Ramos (cell line): ENCODE measurements around the gene KANK4.

ENCODE experiments used
- in situ Hi-C: fragments of 300-500 bp; cut with MboI; formaldehyde crosslinking; loops from one replicate; pipeline ENCODE4 v1.14.3; 2022; ENCODE audit warnings: low sequenced_read_pairs; ENCODE audit not compliant: unreplicated experiment

KANK4 gene

GRCh38 chr1:62337706-62338631 is 18.7 kb upstream of the KANK4 start:
- in situ Hi-C loops = no loop called here

DNA sequence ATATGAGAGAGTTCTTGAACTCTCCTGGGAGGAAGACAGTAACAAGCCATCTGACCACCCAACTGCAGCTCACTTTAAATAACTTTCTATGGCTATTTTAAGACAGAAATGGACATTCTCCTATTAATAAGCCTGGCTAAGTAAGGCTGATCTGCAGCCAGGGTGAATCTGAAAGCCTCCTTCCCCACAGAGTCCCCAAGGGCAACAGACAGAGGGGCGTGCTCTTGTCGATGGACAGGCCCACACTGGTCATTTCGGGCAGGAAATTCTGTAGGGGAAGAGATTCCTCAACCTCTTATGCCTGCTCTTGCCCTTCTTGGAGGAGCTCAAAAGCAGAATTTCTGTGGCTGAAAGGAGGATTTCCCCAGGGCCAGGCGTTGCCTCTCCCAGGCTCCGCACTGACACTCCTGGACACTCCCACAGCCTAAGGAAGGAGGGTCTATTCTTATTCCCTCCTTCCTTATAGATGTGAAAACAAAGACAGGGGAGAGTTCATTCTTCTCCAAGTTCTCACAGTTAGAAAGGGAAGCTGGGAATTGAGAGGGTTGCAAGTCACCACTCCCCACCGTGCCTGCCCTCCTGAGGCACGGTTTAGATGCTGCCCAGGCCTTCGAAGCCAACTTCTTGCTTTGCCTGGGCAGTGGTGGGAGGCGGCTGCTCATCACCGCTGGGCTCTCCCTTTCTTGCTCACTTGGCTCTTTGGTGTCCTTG is 17.9 kb upstream of the KANK4 start:
- in situ Hi-C loops = no loop called here

GRCh38 chr1:62336638-62336994 is 17.4 kb upstream of the KANK4 start:
- in situ Hi-C loops = no loop called here

- in situ Hi-C loops = no loop called here
Observed at GRCh38 chr1:62335656-62336055, 16.4 kb upstream of the KANK4 start.

- in situ Hi-C loops = no loop called here
Observed at GRCh38 chr1:62334434-62334985, 15.3 kb upstream of the KANK4 start.

GRCh38 chr1:62333441-62333840 is 14.2 kb upstream of the KANK4 start:
- in situ Hi-C loops = no loop called here

DNA sequence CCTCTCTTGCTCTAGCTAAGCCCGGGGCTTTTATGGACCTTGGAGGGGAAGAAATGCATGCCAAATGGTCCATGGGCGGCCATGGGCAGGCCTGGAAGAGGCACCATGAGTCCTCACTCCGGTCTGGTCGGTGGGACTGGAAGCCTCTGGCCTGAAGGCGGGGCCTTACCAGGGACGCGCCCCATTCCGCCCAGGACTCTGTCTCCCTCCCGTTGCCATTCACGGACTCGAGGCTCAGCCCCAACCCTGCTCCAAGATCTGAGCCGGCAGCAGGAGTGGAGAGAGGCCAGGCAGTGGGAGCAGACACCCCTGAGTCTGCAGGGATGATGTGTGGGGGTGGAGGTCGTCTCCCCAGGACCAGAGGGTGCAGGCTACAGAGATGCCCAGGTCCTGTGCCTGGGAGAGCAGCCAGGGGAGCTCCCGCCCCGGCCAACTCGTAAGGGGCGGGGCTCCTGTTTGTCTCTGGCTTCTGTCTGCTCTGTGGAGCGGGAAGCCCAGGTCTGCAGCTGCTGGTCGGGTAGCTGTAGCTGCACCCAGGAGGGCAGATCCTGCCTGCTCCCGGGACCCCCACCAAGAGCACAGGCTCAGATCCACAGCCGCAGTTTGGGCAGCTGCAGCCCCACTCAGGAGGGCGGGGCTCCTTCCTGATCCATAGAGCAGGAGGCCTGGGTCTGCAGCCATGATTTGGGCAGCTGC is 8.3 kb upstream of the KANK4 start:
- in situ Hi-C loops = no loop called here

DNA sequence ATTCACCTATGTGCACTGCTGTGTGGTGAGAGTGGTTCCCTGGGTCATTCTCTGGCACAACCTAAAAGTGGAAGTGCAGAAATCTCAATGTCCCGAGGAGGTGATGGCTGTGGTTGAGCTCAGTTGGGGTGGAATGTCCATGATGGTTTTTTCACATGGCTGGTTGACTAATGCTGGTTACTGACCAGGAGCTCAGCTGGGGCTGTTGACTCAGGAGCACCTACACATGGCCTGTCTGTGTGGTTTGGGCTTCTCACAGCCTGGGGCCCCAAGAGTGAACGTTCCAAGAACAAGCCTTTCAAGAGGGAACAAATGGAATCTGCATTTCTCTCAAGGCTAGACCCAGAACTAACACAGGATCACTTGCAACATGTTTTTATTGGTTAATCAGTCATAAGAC is 6.4 kb upstream of the KANK4 start:
- in situ Hi-C loops = no loop called here

DNA sequence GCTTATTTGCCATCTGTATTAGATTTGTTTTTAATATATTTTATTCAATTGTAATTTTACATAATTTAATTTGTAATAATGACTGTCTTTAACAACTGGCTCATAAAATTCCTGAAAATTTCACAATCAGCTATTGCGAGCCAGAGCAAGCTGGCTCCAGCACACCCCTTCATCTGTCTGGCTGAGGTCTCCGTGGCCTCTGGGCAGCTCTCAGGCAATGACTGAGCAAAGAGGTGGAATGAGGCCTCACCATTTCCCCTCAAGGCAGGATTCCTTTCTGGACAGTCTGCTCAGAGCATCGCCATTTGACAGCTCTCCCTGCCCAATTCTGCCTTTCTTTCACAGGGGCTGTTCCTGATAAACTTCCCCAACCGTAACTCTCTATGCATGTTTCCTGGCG is 5.8 kb upstream of the KANK4 start:
- in situ Hi-C loops = no loop called here

DNA sequence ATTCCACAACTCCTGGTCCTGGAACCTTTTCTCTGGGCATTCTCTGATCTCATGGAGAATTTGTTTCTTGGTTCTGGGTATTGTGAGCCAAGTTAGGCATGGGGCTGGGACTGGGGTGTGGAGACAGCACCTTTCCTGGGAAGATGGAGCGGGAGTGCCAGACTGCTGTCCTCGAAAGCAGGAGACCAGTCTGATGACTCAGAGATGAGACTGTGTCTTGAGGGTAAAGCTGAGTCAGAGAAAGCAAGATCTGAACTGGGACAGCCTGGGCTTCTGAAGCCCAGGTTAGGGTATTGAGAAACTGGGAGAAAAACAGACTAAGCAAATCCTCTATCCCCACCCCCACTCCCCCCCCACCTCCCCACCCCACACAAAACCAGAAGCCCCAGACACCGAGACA is 2.2 kb upstream of the KANK4 start:
- in situ Hi-C loops = no loop called here

DNA sequence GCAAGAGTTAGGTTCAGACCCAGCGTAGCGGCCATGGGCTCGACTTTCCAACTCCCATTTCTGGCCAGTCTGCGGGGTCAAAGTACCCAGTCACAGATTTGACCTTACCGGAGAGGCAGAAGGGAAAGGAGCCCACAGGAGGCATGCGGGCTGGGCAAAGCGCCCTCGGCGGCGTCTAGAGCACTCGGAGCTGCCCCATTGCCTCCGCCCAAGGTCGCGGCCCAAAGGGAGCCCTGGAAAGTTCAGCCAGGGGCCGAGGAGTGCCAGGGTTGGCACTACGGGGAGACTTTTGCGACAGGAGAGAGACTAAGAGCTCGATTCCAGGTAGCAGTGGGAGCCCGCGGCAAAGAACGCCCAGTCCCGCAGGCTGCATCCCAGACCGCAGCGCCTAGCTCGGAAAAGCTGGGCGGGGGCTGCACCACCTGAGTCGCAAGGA is 896 bp downstream of the KANK4 start:
- in situ Hi-C loops = no loop called here

DNA sequence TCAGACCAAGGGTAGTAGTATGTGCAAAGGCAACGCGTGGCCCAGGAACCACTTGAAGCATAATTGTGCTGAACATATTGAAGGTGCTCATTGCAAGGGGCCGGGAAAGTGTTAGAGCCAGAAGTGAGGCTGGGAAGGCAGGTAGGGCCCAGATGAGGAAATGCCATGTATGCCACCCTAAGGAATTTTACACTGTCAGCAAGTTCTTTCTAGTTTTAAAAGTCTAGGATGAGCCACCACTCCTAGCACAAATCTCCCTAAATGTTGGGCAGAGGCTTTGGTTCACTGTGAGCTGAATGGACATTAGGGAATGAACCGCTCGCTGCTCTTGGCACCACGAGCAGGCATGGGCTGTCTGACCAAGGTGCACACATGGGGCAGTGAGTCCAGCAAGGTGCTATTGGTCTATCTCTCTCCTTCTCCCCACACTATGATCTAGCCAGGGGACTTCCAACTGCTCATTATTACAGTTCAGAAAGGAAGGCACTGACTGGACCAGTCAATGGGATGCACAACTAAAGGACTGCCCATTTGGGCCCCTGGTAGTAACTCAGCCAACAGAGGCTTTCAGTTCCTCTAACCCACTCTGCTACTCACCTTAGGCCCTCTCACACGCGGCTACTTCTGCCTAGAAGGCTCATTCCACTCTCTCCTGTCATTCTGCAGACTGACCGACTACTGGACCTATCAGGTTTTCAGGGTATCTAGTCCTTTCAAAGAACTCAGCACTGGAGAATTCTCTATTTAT is 2.0 kb downstream of the KANK4 start:
- in situ Hi-C loops = no loop called here

GRCh38 chr1:62316135-62316534 is 3.1 kb downstream of the KANK4 start:
- in situ Hi-C loops = no loop called here

GRCh38 chr1:62315387-62315786 is 3.8 kb downstream of the KANK4 start:
- in situ Hi-C loops = no loop called here

GRCh38 chr1:62314454-62315350 is 4.5 kb downstream of the KANK4 start:
- in situ Hi-C loops = no loop called here

DNA sequence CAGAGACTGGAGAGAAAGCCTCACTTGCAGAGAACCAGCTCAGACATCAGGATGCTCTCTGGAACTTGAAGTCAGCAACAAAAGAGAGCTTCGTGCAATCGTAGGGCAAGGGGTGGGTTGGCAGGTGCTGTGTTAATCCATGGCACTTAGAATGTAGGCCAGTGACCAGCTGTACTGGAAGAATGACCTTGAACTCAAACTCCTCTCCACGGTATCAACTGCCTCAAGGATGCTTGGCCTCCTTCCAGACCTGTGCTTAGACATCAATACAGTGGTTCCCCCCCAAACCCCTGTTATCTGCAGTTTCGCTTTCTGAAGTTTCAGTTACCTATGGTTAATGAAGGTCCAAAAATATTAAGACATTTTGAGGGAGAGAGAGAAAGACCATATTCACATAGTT is 6.5 kb downstream of the KANK4 start:
- in situ Hi-C loops = no loop called here

- in situ Hi-C loops = no loop called here
Observed at GRCh38 chr1:62311473-62311943, 7.7 kb downstream of the KANK4 start.

- in situ Hi-C loops = no loop called here
Observed at GRCh38 chr1:62309906-62310305, 9.3 kb downstream of the KANK4 start.

DNA sequence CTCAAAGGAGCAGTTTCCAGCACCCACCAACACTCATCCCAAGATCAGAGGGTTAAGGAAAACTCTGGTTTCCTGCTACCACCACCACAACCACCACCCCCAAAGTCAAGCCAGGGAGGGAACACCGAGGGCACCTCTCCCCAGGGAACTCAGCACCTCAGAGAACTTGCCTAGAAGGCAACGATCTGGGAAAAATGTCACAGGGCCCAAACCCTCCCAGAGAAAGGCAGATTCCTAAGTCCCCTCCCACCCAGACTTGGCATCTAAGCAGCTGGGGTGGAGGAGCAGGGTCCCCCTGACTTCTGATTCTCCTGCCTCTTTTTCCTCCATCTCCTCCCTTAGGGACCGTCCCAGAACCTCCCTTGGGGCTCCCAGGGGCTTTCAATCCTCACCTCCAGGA is 10.6 kb downstream of the KANK4 start:
- in situ Hi-C loops = no loop called here
